ENCODE results near the gene PRDM2. TPM values are rescaled to one million over a fixed set of nuclear protein-coding genes. Genes with fewer than 3 reads are reported as not detected.

The PRDM2 gene
- total RNA-seq, 1 experiment from 2014 or later: 36.0 TPM

DNA sequence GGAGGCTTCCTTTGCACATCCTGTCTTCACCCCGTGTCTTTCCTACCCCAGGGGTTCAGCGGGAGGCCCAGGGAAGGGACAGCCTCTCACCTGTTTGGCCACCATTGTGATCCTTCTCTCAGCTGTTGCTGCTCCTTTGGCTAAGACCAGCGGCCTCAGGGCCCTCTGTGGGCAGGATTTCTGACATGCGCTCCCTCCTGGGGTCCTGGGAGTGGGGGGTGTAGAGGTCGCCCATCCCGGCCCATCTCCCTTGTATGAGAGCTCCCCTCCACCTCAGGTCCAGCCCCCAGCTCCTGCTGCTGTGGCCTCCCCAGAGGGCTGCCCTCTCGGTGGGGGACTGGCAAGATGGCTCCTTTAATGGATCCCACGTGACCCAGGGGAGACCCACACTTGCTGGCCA is 120.5 kb downstream of the PRDM2 start:
- Histone ChIP-seq H3K4me1 (ENCODE audit: low read length) (no peaks in the 10 kb centered on the region), H3K36me3 (ENCODE audit: insufficient read depth, low read length) (no peaks in the 10 kb centered on the region), H3K9me2 (replicated peaks; ENCODE audit: insufficient read depth, low read length) (no peaks in the 10 kb centered on the region), H3K4me2 (ENCODE audit: low read depth, low read length, poor library complexity, severe bottlenecking) (no peak overlapping the region), H3K27me3 (ENCODE audit: low read length) (no peaks in the 10 kb centered on the region), H3K4me3 (ENCODE audit: low read length) (no peak overlapping the region), H3K79me2 (ENCODE audit: low read length) (no peaks in the 10 kb centered on the region), H3K9ac (ENCODE audit: low read length) (no peak overlapping the region), H3K27ac (ENCODE audit: low read length) (no peak overlapping the region), H3K9me3 (ENCODE audit: low read length) (no peaks in the 10 kb centered on the region), H2AFZ (ENCODE audit: low read length) (no peak overlapping the region), H4K20me1 (ENCODE audit: insufficient read depth, low read depth, low read length) (no peaks in the 10 kb centered on the region)
- DNase-seq: no peak

DNA sequence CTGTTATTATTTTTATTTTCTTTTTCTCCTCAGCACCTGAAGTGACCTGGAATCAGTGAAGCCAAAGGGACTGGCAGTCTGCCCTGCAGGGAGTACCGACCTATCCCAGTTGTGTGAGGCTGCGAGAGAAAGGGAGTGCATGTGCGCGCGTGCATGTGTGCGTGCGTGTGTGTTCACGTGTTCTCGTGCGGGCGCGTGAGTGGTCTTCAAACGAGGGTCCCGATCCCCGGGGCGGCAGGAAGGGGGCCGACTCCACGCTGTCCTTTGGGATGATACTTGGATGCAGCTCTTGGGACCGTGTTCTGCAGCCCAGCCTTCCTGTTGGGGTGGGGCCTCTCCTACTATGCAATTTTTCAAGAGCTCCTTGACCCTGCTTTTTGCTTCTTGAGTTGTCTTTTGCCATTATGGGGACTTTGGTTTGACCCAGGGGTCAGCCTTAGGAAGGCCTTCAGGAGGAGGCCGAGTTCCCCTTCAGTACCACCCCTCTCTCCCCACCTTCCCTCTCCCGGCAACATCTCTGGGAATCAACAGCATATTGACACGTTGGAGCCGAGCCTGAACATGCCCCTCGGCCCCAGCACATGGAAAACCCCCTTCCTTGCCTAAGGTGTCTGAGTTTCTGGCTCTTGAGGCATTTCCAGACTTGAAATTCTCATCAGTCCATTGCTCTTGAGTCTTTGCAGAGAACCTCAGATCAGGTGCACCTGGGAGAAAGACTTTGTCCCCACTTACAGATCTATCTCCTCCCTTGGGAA is 123.3 kb downstream of the PRDM2 start:
- H3K27ac ChIP-seq (ENCODE audit: low read length): no peak overlapping the region
- H3K9ac ChIP-seq (ENCODE audit: low read length): no peak overlapping the region
- no peak overlapping the region for H3K4me2 ChIP-seq (ENCODE audit: low read depth, low read length, poor library complexity, severe bottlenecking)
- no peaks in the 10 kb centered on the region for H4K20me1 ChIP-seq (ENCODE audit: insufficient read depth, low read depth, low read length)
- no peak overlapping the region for H2AFZ ChIP-seq (ENCODE audit: low read length)
- H3K4me3 ChIP-seq (ENCODE audit: low read length): no peak overlapping the region
- no peaks in the 10 kb centered on the region for H3K9me2 ChIP-seq (replicated peaks; ENCODE audit: insufficient read depth, low read length)
- no peaks in the 10 kb centered on the region for H3K79me2 ChIP-seq (ENCODE audit: low read length)
- H3K9me3 ChIP-seq (ENCODE audit: low read length): no peaks in the 10 kb centered on the region
- no peaks in the 10 kb centered on the region for H3K4me1 ChIP-seq (ENCODE audit: low read length)
- no peak for DNase-seq
- H3K27me3 ChIP-seq (ENCODE audit: low read length): no peaks in the 10 kb centered on the region
- no peaks in the 10 kb centered on the region for H3K36me3 ChIP-seq (ENCODE audit: insufficient read depth, low read length)

DNA sequence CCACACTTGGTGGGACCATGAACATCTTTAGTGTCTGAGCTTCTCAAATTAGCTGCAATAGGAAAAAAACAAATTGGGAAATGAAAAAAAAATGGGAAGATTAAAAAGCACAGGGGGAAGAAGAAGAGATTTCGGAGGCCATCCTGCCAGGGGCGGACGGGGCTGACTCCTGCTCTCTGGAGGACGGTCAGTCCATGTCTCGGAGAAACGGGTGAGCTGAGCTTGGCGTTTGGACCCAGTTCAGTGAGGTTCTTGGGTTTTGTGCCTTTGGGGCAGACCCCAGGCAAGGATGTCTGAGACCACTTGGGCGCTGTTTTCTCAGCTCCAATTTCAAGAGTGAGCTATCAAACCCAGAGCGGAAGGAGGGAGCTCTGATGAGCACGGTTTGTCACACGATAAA is 123.9 kb downstream of the PRDM2 start:
- H3K27me3 ChIP-seq (ENCODE audit: low read length): no peaks in the 10 kb centered on the region
- H3K27ac ChIP-seq (ENCODE audit: low read length): no peak overlapping the region
- 0 out of 2 replicates have a peak, but pooled peaks cover under 1% of the 10 kb centered on the region for H3K4me1 ChIP-seq (ENCODE audit: low read length)
- no peaks in the 10 kb centered on the region for H3K9me2 ChIP-seq (replicated peaks; ENCODE audit: insufficient read depth, low read length)
- H4K20me1 ChIP-seq (ENCODE audit: insufficient read depth, low read depth, low read length): no peaks in the 10 kb centered on the region
- H3K36me3 ChIP-seq (ENCODE audit: insufficient read depth, low read length): no peaks in the 10 kb centered on the region
- no peaks in the 10 kb centered on the region for H3K9me3 ChIP-seq (ENCODE audit: low read length)
- H3K79me2 ChIP-seq (ENCODE audit: low read length): no peaks in the 10 kb centered on the region
- H2AFZ ChIP-seq (ENCODE audit: low read length): no peak overlapping the region
- no peak overlapping the region for H3K4me3 ChIP-seq (ENCODE audit: low read length)
- H3K4me2 ChIP-seq (ENCODE audit: low read depth, low read length, poor library complexity, severe bottlenecking): no peak overlapping the region
- no peak overlapping the region for H3K9ac ChIP-seq (ENCODE audit: low read length)
- no peak for DNase-seq

DNA sequence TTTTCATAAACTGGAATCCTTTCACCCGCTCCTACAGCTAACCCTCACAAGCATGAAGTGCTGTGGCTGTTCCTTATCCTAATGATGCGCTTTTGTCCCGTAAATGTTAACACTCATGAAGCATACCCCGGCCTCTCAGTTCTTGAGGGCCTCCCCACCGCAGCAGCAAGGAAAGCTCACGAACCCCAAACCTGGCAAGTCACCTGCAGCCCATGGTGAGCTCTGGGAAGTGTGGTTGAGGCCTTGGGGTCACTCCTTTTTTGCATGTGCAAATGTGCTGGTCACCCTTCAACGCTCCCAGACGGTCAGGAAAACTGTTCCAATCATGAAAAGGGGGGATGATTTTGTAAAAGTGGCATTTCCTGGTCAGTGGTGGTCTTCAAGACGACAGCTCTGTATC is 124.6 kb downstream of the PRDM2 start:
- Histone ChIP-seq H3K4me1 (ENCODE audit: low read length) (peaks cover 5% of the 10 kb centered on the region; the same call in 1 of the 2 replicates), H2AFZ (ENCODE audit: low read length) (no peak overlapping the region), H3K79me2 (ENCODE audit: low read length) (no peaks in the 10 kb centered on the region), H3K4me3 (ENCODE audit: low read length) (no peak overlapping the region), H3K9ac (ENCODE audit: low read length) (no peak overlapping the region), H4K20me1 (ENCODE audit: insufficient read depth, low read depth, low read length) (no peaks in the 10 kb centered on the region), H3K27ac (ENCODE audit: low read length) (no peak overlapping the region), H3K27me3 (ENCODE audit: low read length) (no peaks in the 10 kb centered on the region), H3K4me2 (ENCODE audit: low read depth, low read length, poor library complexity, severe bottlenecking) (no peak overlapping the region), H3K9me3 (ENCODE audit: low read length) (no peaks in the 10 kb centered on the region), H3K36me3 (ENCODE audit: insufficient read depth, low read length) (no peaks in the 10 kb centered on the region), H3K9me2 (replicated peaks; ENCODE audit: insufficient read depth, low read length) (no peaks in the 10 kb centered on the region)
- DNase-seq: no peak

DNA sequence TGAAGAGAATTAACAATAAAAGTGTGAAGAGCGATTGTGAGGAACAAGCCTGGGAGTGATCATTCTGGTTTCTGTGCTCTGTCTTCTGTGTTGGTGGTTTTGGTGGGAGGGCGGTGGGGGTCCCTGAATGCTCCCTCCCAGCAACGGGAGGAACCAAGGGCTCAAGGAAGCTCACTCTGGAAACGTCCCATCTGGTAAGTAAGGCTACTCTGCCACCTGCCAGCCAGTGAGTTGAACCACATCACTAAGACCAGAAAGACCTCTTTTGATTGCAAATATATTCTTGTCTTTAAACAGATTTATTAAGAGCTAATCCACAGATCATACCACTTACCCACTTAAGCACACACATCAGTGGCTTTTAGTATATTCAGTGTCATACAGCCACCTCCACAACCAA is 125.0 kb downstream of the PRDM2 start:
- H3K36me3 ChIP-seq (ENCODE audit: insufficient read depth, low read length): no peaks in the 10 kb centered on the region

DNA sequence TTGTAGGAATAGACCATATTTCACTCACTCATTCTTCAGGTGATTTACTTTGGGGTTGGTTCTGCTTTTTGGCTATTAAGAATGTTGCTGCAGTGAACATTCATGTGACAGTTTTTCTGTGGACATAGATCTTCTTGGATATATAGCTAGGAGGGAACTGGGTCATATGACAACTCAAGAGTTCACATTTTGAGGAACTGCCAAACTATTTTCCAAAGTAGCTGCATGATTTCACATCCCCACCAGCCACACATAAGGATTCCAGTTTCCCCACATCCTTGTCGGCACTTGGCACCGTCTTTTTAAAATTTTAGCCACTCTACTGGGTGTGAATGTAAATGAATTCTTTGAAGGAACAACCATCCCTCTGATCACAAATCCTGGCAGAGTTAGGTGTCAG is 126.0 kb downstream of the PRDM2 start:
- Histone ChIP-seq H3K36me3 (ENCODE audit: insufficient read depth, low read length) (no peaks in the 10 kb centered on the region), H2AFZ (ENCODE audit: low read length) (no peak overlapping the region), H4K20me1 (ENCODE audit: insufficient read depth, low read depth, low read length) (no peaks in the 10 kb centered on the region), H3K9me3 (ENCODE audit: low read length) (no peaks in the 10 kb centered on the region), H3K4me3 (ENCODE audit: low read length) (no peak overlapping the region), H3K9ac (ENCODE audit: low read length) (no peak overlapping the region), H3K79me2 (ENCODE audit: low read length) (no peaks in the 10 kb centered on the region), H3K4me2 (ENCODE audit: low read depth, low read length, poor library complexity, severe bottlenecking) (no peak overlapping the region), H3K4me1 (ENCODE audit: low read length) (peaks cover 5% of the 10 kb centered on the region; the same call in 1 of the 2 replicates), H3K27ac (ENCODE audit: low read length) (no peak overlapping the region), H3K9me2 (replicated peaks; ENCODE audit: insufficient read depth, low read length) (no peaks in the 10 kb centered on the region), H3K27me3 (ENCODE audit: low read length) (no peaks in the 10 kb centered on the region)
- no peak for DNase-seq

More for the DNA sequence above, 125.0 kb downstream of the PRDM2 start:
- DNase-seq: no peak
- Histone ChIP-seq H4K20me1 (ENCODE audit: insufficient read depth, low read depth, low read length) (no peaks in the 10 kb centered on the region), H3K4me1 (ENCODE audit: low read length) (peaks cover 5% of the 10 kb centered on the region; the same call in 1 of the 2 replicates), H3K27me3 (ENCODE audit: low read length) (no peaks in the 10 kb centered on the region), H3K9me2 (replicated peaks; ENCODE audit: insufficient read depth, low read length) (no peaks in the 10 kb centered on the region), H3K79me2 (ENCODE audit: low read length) (no peaks in the 10 kb centered on the region), H2AFZ (ENCODE audit: low read length) (no peak overlapping the region), H3K4me3 (ENCODE audit: low read length) (no peak overlapping the region), H3K27ac (ENCODE audit: low read length) (no peak overlapping the region), H3K9ac (ENCODE audit: low read length) (no peak overlapping the region), H3K9me3 (ENCODE audit: low read length) (no peaks in the 10 kb centered on the region), H3K4me2 (ENCODE audit: low read depth, low read length, poor library complexity, severe bottlenecking) (no peak overlapping the region)

DNA sequence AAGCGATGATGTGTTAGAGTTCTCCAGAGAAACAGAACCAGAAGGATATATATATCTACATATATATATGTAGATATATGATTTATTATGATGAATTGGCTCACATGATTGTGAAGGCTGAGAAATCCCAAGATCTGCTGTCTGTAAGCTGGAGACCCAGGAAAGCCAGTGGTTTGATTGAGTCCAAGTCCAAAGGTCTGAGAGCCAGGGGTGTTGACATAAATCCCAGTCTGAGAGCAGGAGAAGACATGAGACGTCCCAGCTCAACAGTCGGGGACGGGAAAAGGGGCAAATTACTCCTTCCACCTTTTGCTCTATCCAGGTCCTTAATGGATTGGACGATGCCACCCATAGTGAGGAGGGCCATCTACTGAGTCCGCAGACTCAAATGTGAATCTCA is 126.6 kb downstream of the PRDM2 start:
- Histone ChIP-seq H3K9me3 (ENCODE audit: low read length) (no peaks in the 10 kb centered on the region), H3K36me3 (ENCODE audit: insufficient read depth, low read length) (no peaks in the 10 kb centered on the region), H2AFZ (ENCODE audit: low read length) (no peak overlapping the region), H3K27me3 (ENCODE audit: low read length) (no peaks in the 10 kb centered on the region), H3K79me2 (ENCODE audit: low read length) (no peaks in the 10 kb centered on the region), H3K4me1 (ENCODE audit: low read length) (peaks cover 5% of the 10 kb centered on the region; the same call in 1 of the 2 replicates), H3K4me2 (ENCODE audit: low read depth, low read length, poor library complexity, severe bottlenecking) (no peak overlapping the region), H4K20me1 (ENCODE audit: insufficient read depth, low read depth, low read length) (no peaks in the 10 kb centered on the region), H3K4me3 (ENCODE audit: low read length) (no peak overlapping the region), H3K27ac (ENCODE audit: low read length) (no peak overlapping the region), H3K9ac (ENCODE audit: low read length) (no peak overlapping the region), H3K9me2 (replicated peaks; ENCODE audit: insufficient read depth, low read length) (no peaks in the 10 kb centered on the region)
- no peak for DNase-seq

DNA sequence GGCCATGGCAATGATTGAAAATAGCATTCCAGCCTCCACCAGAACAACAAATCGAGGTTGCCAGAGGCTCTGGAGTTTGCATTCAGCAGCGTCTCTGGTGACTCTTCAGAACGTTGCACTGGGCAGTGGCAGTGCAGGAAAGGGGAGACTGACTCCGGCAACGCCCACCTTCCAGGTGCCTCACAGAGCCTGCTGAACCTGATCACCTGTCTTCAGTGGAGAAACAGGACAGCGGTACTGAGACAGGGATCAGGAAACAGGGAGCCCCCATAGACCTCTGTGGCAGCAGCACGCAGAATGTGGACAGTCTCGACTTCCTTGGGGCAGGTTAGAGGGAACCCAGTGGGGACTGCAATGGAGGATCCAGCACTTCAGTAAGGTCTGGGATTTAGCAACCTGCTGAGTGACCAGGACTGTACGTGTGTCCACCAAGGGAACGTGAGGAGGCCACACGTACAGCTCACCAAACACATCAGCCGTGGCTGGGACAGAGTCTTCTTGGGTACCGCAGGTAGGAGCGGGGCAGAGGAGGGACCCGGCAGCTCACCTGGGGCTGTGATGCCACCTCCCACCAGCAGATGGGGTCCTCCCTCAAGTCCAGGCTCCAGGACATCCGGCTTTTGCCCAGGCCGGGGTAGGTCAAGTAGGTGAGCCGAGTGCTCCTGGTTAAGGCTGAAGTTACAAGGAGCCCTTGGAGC is 128.6 kb downstream of the PRDM2 start:
- peaks cover 5% of the 10 kb centered on the region; the same call in 1 of the 2 replicates for H3K4me1 ChIP-seq (ENCODE audit: low read length)
- H3K9ac ChIP-seq (ENCODE audit: low read length): peak overlapping the region; percentile 65
- H3K79me2 ChIP-seq (ENCODE audit: low read length): no peaks in the 10 kb centered on the region

More for the DNA sequence above, 128.6 kb downstream of the PRDM2 start:
- peak overlapping the region; percentile 68 for H3K4me3 ChIP-seq (ENCODE audit: low read length)
- peak; percentile 87 for DNase-seq
- H3K27me3 ChIP-seq (ENCODE audit: low read length): no peaks in the 10 kb centered on the region
- no peak overlapping the region for H3K27ac ChIP-seq (ENCODE audit: low read length)
- H2AFZ ChIP-seq (ENCODE audit: low read length): peak overlapping the region; percentile 98
- no peaks in the 10 kb centered on the region for H3K36me3 ChIP-seq (ENCODE audit: insufficient read depth, low read length)
- no peaks in the 10 kb centered on the region for H3K9me3 ChIP-seq (ENCODE audit: low read length)
- H3K9me2 ChIP-seq (replicated peaks; ENCODE audit: insufficient read depth, low read length): no peaks in the 10 kb centered on the region
- no peaks in the 10 kb centered on the region for H4K20me1 ChIP-seq (ENCODE audit: insufficient read depth, low read depth, low read length)
- H3K4me2 ChIP-seq (ENCODE audit: low read depth, low read length, poor library complexity, severe bottlenecking): peak overlapping the region; percentile 69

Measured in Karpas-422 (cell line).